ENCODE data around the gene OGA. TPM values are rescaled to one million over a fixed set of nuclear protein-coding genes. Genes with fewer than 3 reads are reported as not detected.
A peak's percentile ranks its signal among the peaks of the same experiment; 100 is the strongest.

Gene OGA
- total RNA-seq, 2 donors from 2014 or later, result 131 to 241 TPM

GRCh38 chr10:101826852-101827434 is 8.7 kb upstream of the OGA start:
- H3K27me3 ChIP-seq (replicated peaks; ENCODE audit: insufficient read depth), result no peaks in the 10 kb centered on the region
- H3K9me3 ChIP-seq, result no peaks in the 10 kb centered on the region
- no peaks in the 10 kb centered on the region for H3K36me3 ChIP-seq
- DNase-seq (ENCODE audit: low spot score) (no peak), ATAC-seq (ENCODE audit: insufficient number of reproducible peaks, low FRiP score, low read depth) (no peak)
- H3K27ac ChIP-seq, result no peak overlapping the region
- H3K4me3 ChIP-seq, result no peak overlapping the region
- no peak for TF ChIP-seq CTCF (IDR thresholded peaks at IDR 0.05)
- peaks cover 6 to 18% of the 10 kb centered on the region in 2 donors for H3K4me1 ChIP-seq (ENCODE audit: control insufficient read depth in 1 of 2, low read depth in 2 of 2)

DNA sequence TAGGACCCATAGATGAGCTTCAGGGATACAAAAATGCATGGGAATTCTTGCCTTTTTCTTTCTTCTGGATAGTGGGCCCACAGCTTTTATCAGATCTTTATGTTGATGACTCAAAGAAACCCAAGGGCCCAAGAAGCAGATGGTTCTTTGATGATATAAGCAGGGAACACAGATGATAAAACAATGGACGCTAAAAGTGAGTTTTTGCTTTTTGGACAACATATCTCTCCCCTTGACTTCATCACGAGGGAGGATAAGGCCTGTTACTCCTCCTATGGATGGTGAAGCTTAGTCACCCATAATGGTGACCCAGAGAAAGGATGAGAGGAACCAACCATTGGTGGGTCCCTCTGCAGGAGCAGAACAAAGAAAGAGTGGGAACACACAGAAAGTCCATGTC is 6.5 kb upstream of the OGA start:
- no peak for ATAC-seq (ENCODE audit: insufficient number of reproducible peaks, low FRiP score, low read depth)
- no peak for TF ChIP-seq CTCF (IDR thresholded peaks at IDR 0.05)
- Histone ChIP-seq H3K27me3 (replicated peaks; ENCODE audit: insufficient read depth) (no peaks in the 10 kb centered on the region), H3K36me3 (no peaks in the 10 kb centered on the region), H3K27ac (no peak overlapping the region), H3K4me3 (no peak overlapping the region), H3K4me1 (ENCODE audit: control insufficient read depth in 1 of 2, low read depth in 2 of 2) (peaks cover 0 to under 1% of the 10 kb centered on the region in 2 donors), H3K9me3 (no peaks in the 10 kb centered on the region)
- DNase-seq (ENCODE audit: low spot score), result no peak

DNA sequence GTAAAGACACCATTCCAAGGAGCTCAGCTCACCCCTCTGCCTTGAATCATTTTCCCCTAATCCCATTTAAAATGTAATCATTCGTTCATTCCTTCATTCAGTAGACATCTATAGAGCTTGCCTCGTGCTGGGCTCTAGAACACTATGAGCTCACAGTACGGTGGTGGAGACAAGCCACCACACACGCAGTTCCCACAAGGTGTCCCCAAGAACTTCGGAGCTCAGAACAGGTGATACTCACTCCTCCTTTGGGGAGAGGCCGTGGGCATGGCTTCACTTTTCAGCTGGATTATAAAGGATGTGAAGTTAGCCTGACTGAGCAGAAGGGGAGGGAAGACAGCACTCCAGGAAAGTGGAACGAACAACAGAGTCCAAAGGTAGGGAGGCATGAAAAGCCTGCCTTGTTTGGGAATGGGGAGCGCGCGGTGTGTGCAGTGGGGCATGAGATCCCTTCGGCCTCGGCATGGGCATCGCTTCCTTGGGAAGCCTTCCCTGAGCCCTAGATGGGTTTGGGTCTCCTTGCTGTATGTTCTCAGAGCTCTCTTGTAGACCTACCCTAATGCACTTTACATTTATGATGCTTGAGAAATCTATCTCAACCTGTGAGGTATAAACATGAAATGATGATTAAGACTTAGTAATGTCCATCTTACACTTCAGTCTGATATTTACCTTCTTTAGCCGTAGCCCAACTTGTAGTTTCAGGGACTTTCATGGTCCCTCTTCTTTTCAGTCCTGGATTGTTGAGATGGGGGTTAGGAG is 809 bp upstream of the OGA start:
- no peaks in the 10 kb centered on the region for H3K9me3 ChIP-seq
- H3K27me3 ChIP-seq (replicated peaks; ENCODE audit: insufficient read depth), result no peaks in the 10 kb centered on the region
- H3K27ac ChIP-seq, result peak overlapping the region; percentile 57 to 94
- TF ChIP-seq CTCF (IDR thresholded peaks at IDR 0.05), result no peak
- H3K4me3 ChIP-seq, result peak overlapping the region; percentile 98
- DNase-seq (ENCODE audit: low spot score) (no peak), ATAC-seq (ENCODE audit: insufficient number of reproducible peaks, low FRiP score, low read depth) (peak; percentile 41)
- H3K4me1 ChIP-seq (ENCODE audit: control insufficient read depth in 1 of 2, low read depth in 2 of 2), result peaks cover 2 to 25% of the 10 kb centered on the region in 2 donors
- H3K36me3 ChIP-seq, result no peaks in the 10 kb centered on the region

DNA sequence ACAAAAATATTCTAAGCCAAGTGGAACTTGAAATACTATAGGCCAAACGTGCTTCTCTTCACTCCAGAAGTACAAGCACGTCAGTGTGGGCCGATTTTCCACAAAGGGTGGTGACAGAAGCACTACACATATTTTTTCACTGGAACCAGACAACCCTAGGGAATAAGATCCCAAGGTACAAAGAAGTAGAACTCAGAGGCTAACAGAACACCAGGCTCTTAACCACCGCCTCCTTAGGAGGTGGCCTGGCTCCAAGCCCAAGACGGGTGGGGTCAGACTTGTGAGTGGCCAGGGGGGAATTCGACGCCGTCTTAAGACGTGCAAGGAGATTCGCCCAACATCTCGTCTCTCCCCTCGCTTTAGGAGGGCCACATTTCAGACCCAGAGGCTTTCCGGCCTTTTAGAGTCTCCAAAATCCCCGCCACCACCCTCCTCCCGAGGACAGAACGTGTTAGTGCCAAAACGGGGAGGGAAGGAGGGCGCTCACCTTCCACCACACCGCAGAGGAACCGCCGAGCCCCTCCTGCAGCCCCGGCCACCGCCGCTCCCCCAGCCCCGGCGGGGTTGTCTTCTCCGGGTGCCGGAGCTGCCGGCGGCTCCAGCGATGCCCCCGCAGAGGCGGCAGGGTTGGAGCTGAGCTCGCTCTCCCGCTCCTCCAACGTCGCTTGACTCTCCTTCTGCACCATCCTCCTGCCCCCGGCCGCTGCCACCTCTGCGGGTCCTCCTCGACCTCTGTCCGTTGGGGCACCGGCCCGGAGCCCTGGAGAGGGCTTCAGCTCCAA is 716 bp downstream of the OGA start:
- H3K4me3 ChIP-seq, result peak overlapping the region; percentile 98
- no peaks in the 10 kb centered on the region for H3K27me3 ChIP-seq (replicated peaks; ENCODE audit: insufficient read depth)
- peaks cover 12 to 40% of the 10 kb centered on the region in 2 donors for H3K4me1 ChIP-seq (ENCODE audit: control insufficient read depth in 1 of 2, low read depth in 2 of 2)
- TF ChIP-seq CTCF (IDR thresholded peaks at IDR 0.05), result no peak
- peak overlapping the region; percentile 84 to 94 for H3K27ac ChIP-seq
- H3K36me3 ChIP-seq, result no peaks in the 10 kb centered on the region
- peak; percentile 84 for DNase-seq (ENCODE audit: low spot score)
- no peaks in the 10 kb centered on the region for H3K9me3 ChIP-seq
- ATAC-seq (ENCODE audit: insufficient number of reproducible peaks, low FRiP score, low read depth), result peak; percentile 54

DNA sequence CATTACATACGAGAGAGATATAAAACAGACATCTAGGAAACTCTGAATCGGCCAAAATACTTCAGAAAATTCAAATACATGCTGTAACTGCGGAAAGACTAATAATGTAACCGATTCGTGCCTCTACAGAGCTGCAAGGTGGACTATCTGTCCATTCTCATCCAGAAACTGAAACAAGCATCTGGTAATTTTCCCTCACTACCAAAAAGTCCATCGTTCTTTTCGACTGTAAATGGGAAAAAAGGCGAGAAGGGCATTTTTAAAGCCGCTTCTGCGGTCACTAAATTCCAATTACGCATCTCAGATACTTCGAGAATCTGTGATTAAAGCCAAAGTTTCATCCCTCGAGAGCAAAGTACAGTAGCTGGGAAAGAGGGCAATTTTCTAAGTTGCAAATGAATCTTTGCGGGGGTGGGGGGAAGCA is 1.3 kb downstream of the OGA start:
- TF ChIP-seq CTCF (IDR thresholded peaks at IDR 0.05), result no peak
- no peaks in the 10 kb centered on the region for H3K36me3 ChIP-seq
- peaks cover 17 to 46% of the 10 kb centered on the region in 2 donors for H3K4me1 ChIP-seq (ENCODE audit: control insufficient read depth in 1 of 2, low read depth in 2 of 2)
- no peak for DNase-seq (ENCODE audit: low spot score)
- peak overlapping the region; percentile 84 to 94 for H3K27ac ChIP-seq
- no peaks in the 10 kb centered on the region for H3K9me3 ChIP-seq
- no peak for ATAC-seq (ENCODE audit: insufficient number of reproducible peaks, low FRiP score, low read depth)
- no peaks in the 10 kb centered on the region for H3K27me3 ChIP-seq (replicated peaks; ENCODE audit: insufficient read depth)
- H3K4me3 ChIP-seq, result peak overlapping the region; percentile 98
